Mesodermal cell (in vitro differentiated cells): ENCODE measurements around the gene KCNAB3.
A peak's percentile ranks its signal among the peaks of the same experiment; 100 is the strongest.

Source experiments
- H3K27ac ChIP-seq: 2 replicates; pipeline ENCODE4 v1.7.0; 2013; ENCODE audit warnings: mild to moderate bottlenecking, low read depth, low read length, moderate library complexity; ENCODE audit not compliant: severe bottlenecking
- H3K36me3 ChIP-seq: 2 replicates; pipeline ENCODE4 v1.7.1; 2013; ENCODE audit warnings: mild to moderate bottlenecking, low read length, moderate library complexity; ENCODE audit not compliant: control insufficient read depth, insufficient read depth
- H3K4me1 ChIP-seq: one replicate; pipeline ENCODE4 v1.7.1; 2013; ENCODE audit warnings: mild to moderate bottlenecking, low read length; ENCODE audit not compliant: insufficient read depth, control insufficient read depth, poor library complexity, severe bottlenecking
- H3K4me3 ChIP-seq: 2 replicates; pipeline ENCODE4 v1.7.0; 2013; ENCODE audit warnings: low read length, control low read depth, mild to moderate bottlenecking; ENCODE audit not compliant: insufficient read depth, poor library complexity, severe bottlenecking; ENCODE audit errors: extremely low read depth
- H3K9me3 ChIP-seq: 2 replicates; pipeline ENCODE4 v1.7.1; 2013; ENCODE audit warnings: mild to moderate bottlenecking, low read length, moderate library complexity; ENCODE audit not compliant: control insufficient read depth
- WGBS, 2 experiments: methylation state at CpG; one replicate each; pipeline ENCODE4 v1.1.5; 2013; ENCODE audit warnings: missing lambda C conversion rate in 2 of 2; ENCODE audit not compliant: insufficient coverage in 2 of 2; 5-methylcytosine and 5-hydroxymethylcytosine counted together

Gene KCNAB3

GRCh38 chr17:7886227-7887037 is 43.2 kb downstream of the KCNAB3 start:
- Histone ChIP-seq H3K9me3 (no peaks in the 10 kb centered on the region), H3K36me3 (peaks cover 17% of the 10 kb centered on the region), H3K4me3 (peak overlapping the region; percentile 68), H3K4me1 (peaks cover 38% of the 10 kb centered on the region), H3K27ac (peak overlapping the region; percentile 92)
- 3% methylated on average over 15 to 20 of the region's 30 CpGs for WGBS, 2 experiments

GRCh38 chr17:7885367-7886226 is 44.1 kb downstream of the KCNAB3 start:
- WGBS, 2 experiments: 0% methylated on average over 28 to 43 of the region's 64 CpGs
- Histone ChIP-seq H3K4me1 (peaks cover 40% of the 10 kb centered on the region), H3K4me3 (peak overlapping the region; percentile 68), H3K27ac (peak overlapping the region; percentile 92), H3K36me3 (peaks cover 11% of the 10 kb centered on the region), H3K9me3 (no peaks in the 10 kb centered on the region)

DNA sequence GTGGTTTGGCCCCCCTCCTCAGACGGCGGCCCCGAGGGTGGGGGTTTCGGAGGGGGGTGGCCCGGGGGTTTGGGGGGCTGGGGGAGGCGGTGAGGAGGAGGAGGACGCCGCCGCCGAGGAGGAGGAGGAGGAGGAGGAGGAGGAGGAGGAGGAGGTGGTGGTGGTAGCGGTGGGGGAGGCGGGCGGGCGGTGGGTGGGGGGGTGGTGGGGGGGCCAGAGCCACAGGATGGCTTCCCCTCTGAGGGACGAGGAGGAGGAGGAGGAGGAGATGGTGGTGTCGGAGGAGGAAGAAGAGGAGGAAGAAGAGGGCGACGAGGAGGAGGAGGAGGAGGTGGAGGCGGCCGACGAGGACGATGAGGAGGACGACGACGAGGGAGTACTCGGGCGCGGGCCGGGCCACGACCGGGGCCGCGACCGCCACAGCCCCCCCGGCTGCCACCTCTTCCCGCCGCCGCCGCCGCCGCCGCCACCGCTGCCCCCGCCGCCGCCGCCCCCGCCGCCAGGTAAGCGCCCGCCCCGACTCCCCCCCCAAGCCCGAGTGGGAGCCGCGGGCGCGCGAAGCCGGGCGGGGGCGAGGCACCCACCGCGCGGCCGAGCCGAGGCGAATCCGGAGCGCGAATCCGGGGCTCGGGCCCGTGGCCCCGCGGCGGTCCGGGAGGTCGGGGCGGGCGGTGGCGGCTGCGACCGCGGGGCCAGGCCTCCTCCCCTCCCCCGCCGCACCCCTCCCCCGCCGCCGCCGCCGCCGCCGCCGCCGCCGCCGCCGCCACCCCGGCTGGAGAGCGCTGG is 44.9 kb downstream of the KCNAB3 start:
- WGBS, 2 experiments: 0 to 1% methylated on average over 7 to 25 of the region's 100 CpGs
- no peak overlapping the region for H3K27ac ChIP-seq
- H3K36me3 ChIP-seq: peaks cover 11% of the 10 kb centered on the region
- H3K9me3 ChIP-seq: no peaks in the 10 kb centered on the region
- peak overlapping the region; percentile 68 for H3K4me3 ChIP-seq
- H3K4me1 ChIP-seq: peaks cover 46% of the 10 kb centered on the region

- WGBS, 2 experiments: no CpG with 5 or more reads among the region's 3 CpGs
- Histone ChIP-seq H3K4me3 (peak overlapping the region; percentile 40), H3K9me3 (no peaks in the 10 kb centered on the region), H3K36me3 (peaks cover 13% of the 10 kb centered on the region), H3K27ac (no peak overlapping the region), H3K4me1 (peaks cover 39% of the 10 kb centered on the region)
These were observed 45.8 kb downstream of the KCNAB3 start for GRCh38 chr17:7883781-7884386.

DNA sequence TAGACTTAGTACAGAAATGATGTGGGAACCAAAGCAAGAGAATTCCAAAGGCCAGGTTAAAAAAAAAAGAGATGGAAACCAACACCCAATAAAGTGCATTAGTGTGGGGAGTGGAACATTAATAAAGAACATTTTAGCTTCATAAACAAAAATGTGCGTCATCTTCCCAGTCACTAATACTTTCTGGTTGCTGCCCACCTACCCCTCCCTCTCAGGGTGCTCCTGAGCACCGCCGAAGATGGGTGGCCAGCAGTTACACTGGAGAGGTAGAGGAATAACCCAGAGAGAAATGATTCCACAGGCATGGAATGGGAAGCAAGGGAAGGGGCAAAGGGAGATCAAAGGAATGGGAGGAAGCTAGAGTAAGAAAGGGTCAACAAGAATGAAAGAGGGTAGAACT is 47.0 kb downstream of the KCNAB3 start:
- Histone ChIP-seq H3K4me3 (no peak overlapping the region), H3K4me1 (peaks cover 32% of the 10 kb centered on the region), H3K9me3 (no peaks in the 10 kb centered on the region), H3K36me3 (peaks cover 18% of the 10 kb centered on the region), H3K27ac (peak overlapping the region; percentile 13)
- WGBS, 2 experiments: 93% methylated on average over 2 of the region's 3 CpGs; no CpG with 5 or more reads in 1 of the 2 experiments

GRCh38 chr17:7882068-7882467 is 47.6 kb downstream of the KCNAB3 start:
- H3K4me1 ChIP-seq: peaks cover 28% of the 10 kb centered on the region
- H3K36me3 ChIP-seq: peaks cover 18% of the 10 kb centered on the region
- 97 to 100% methylated on average over 2 to 3 of the region's 7 CpGs for WGBS, 2 experiments
- no peaks in the 10 kb centered on the region for H3K9me3 ChIP-seq
- no peak overlapping the region for H3K27ac ChIP-seq
- no peak overlapping the region for H3K4me3 ChIP-seq

GRCh38 chr17:7881276-7882054 is 48.2 kb downstream of the KCNAB3 start:
- WGBS, 2 experiments: 86 to 92% methylated on average over 7 of the region's 7 CpGs
- Histone ChIP-seq H3K4me1 (peaks cover 27% of the 10 kb centered on the region), H3K27ac (no peak overlapping the region), H3K9me3 (no peaks in the 10 kb centered on the region), H3K36me3 (peaks cover 18% of the 10 kb centered on the region), H3K4me3 (no peak overlapping the region)

DNA sequence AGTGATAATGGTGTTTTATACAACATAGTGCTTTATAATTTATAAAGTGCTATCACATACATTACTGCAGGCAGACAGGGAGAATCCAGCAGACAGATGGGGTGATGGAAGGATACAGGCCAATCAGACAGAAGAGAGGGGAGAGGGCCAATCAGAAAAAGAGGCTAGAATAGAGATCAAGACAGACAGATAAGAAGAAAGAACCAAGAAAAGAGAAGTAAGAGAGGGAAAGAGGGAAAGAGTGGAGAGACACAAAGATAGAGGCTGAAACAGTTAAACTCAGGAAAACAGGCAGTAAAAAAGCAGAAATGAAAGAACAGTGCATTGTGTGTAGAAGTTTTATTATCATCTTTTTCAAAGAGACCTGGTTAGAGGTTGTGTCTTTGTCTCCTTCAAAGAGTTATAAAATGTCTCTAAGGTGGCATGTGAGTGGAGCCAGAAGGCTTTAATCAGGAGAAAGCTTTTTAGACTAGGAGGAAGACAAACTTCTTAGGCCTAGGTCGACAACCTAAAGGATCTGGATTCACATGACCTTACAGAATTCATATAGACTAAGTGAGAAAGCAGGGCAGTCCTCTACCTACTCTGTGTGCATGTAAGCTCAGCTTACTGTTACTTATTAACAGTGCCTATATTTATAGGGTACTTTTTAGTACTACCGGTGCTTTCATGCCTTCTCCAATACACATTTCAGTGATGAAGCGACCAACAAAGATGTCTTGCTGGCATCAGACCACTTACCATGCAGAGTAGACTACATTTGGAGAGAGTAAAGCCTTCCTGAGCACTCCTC is 49.4 kb downstream of the KCNAB3 start:
- no peaks in the 10 kb centered on the region for H3K9me3 ChIP-seq
- WGBS, 2 experiments: 100% methylated on average over 1 of the region's 3 CpGs
- peaks cover 22% of the 10 kb centered on the region for H3K4me1 ChIP-seq
- H3K4me3 ChIP-seq: no peak overlapping the region
- peaks cover 26% of the 10 kb centered on the region for H3K36me3 ChIP-seq
- H3K27ac ChIP-seq: no peak overlapping the region

- peaks cover 36% of the 10 kb centered on the region for H3K36me3 ChIP-seq
- 83 to 94% methylated on average over 7 of the region's 7 CpGs for WGBS, 2 experiments
- H3K4me1 ChIP-seq: peaks cover 14% of the 10 kb centered on the region
These were observed 51.4 kb downstream of the KCNAB3 start for GRCh38 chr17:7878234-7878633.

More at GRCh38 chr17:7878234-7878633, 51.4 kb downstream of the KCNAB3 start:
- H3K4me3 ChIP-seq: no peak overlapping the region
- H3K27ac ChIP-seq: no peak overlapping the region
- no peaks in the 10 kb centered on the region for H3K9me3 ChIP-seq
